ENCODE results near the gene FRMPD4.

FRMPD4 gene

DNA sequence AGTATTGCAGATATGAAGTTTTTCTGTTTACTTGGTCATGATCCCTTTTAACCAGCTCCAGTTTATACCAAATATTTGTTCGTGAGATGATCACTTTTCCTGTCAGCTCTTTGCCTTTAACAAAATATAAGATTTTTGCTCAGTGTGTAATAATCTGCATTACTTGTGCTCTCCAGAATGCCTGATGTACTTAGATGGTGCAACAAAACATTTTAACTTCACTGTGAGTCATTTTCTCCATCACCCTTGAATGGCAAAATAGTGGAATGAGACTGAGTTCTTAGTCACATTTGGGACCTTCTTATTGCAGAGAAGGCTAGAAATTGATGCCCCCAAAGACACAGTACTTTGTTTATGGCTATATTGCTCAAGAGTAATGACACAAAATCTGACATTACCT, 252.0 kb downstream of the FRMPD4 start:
- DNase-seq (ENCODE audit: low read depth): no peak
- TF ChIP-seq, protein P1, sequence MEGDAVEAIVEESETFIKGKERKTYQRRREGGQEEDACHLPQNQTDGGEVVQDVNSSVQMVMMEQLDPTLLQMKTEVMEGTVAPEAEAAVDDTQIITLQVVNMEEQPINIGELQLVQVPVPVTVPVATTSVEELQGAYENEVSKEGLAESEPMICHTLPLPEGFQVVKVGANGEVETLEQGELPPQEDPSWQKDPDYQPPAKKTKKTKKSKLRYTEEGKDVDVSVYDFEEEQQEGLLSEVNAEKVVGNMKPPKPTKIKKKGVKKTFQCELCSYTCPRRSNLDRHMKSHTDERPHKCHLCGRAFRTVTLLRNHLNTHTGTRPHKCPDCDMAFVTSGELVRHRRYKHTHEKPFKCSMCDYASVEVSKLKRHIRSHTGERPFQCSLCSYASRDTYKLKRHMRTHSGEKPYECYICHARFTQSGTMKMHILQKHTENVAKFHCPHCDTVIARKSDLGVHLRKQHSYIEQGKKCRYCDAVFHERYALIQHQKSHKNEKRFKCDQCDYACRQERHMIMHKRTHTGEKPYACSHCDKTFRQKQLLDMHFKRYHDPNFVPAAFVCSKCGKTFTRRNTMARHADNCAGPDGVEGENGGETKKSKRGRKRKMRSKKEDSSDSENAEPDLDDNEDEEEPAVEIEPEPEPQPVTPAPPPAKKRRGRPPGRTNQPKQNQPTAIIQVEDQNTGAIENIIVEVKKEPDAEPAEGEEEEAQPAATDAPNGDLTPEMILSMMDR (IDR thresholded peaks at IDR 0.05; ENCODE audit: low read depth, low read length, missing control alignments): no peak
- H3K4me3 ChIP-seq (ENCODE audit: low read depth, low read length): no peak overlapping the region

DNA sequence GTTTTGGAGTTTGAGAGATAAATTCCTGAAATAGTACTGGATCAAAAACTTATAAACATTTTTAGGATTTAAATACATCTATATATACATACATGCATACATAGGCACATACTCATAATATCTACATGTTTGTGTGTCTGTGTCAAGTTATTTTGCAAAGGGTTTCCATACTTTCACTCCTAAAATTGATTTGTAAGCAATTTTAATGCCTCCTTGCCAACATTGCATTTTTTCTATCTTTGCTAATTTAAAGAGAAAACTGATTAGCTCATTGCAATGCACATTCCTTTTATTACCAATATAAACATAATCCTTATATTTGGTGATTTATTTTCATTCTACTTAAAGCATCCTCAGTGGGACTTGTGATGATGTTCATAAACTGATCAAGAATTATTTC, 258.3 kb downstream of the FRMPD4 start:
- DNase-seq (ENCODE audit: low read depth): no peak
- no peak overlapping the region for H3K4me3 ChIP-seq (ENCODE audit: low read depth, low read length)
- TF ChIP-seq, protein P1 (IDR thresholded peaks at IDR 0.05; ENCODE audit: low read depth, low read length, missing control alignments): no peak

GRCh38 chrX:12400218-12400617, 261.9 kb downstream of the FRMPD4 start:
- no peak overlapping the region for H3K4me3 ChIP-seq (ENCODE audit: low read depth, low read length)
- TF ChIP-seq, protein P1 (IDR thresholded peaks at IDR 0.05; ENCODE audit: low read depth, low read length, missing control alignments): no peak
- DNase-seq (ENCODE audit: low read depth): no peak

DNA sequence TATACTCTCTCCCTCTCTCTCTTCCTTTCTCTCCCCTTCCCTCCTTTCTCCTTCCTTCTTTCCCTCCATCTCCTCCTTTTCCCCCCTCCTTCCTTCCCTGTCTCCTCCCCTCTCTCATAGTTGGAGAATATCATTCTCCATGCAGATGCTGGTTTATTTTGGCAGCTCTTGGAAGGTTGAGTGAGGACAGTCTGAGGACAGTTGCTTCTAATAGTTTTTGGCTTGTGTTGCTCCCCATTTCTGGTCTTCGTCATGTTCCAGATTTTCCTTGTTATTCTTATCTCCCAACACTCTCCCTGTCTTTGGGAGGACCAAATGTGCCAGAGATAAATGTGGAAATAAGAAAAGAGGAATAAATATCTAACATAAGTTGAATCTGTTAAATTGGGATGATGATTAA, 263.0 kb downstream of the FRMPD4 start:
- DNase-seq (ENCODE audit: low read depth): no peak
- TF ChIP-seq, protein P1 (IDR thresholded peaks at IDR 0.05; ENCODE audit: low read depth, low read length, missing control alignments): no peak
- no peak overlapping the region for H3K4me3 ChIP-seq (ENCODE audit: low read depth, low read length)

DNA sequence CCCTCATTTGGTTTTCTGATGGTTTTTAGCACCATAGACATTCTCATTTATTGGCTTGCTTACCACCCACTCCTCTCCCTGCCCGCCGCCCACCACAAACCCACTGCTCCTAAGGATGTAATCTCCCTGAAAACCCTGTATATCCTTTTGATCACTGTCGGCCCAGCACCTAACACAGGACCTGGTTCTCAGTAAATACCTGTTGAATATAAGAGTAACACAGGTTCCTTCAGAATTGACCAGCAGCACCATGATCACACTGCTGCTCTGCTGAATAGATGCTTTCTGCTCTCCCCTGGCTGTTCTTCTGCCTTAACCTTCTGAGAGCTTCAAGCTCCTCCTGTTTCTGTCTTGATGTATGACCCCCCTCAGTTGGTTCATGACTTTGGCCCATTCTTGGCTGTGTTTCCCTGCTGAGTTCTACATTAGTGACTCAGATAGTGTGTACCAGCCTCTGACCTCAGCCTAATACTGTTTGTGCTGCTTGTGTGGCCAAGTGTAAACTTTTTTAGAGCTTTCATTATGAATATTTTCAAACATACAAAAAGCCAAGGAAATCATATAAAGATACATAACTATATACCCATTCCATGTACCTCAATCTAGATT, 265.3 kb downstream of the FRMPD4 start:
- no peak for DNase-seq (ENCODE audit: low read depth)
- H3K4me3 ChIP-seq (ENCODE audit: low read depth, low read length): no peak overlapping the region

GRCh38 chrX:12405306-12405705, 267.0 kb downstream of the FRMPD4 start:
- H3K4me3 ChIP-seq (ENCODE audit: low read depth, low read length): no peak overlapping the region
- no peak for DNase-seq (ENCODE audit: low read depth)
- TF ChIP-seq, protein P1 (IDR thresholded peaks at IDR 0.05; ENCODE audit: low read depth, low read length, missing control alignments): no peak

More for the DNA sequence above, 265.3 kb downstream of the FRMPD4 start:
- TF ChIP-seq, protein P1 (IDR thresholded peaks at IDR 0.05; ENCODE audit: low read depth, low read length, missing control alignments): no peak

GRCh38 chrX:12410523-12410922, 272.2 kb downstream of the FRMPD4 start:
- TF ChIP-seq, protein P1 (IDR thresholded peaks at IDR 0.05; ENCODE audit: low read depth, low read length, missing control alignments): no peak
- no peak for DNase-seq (ENCODE audit: low read depth)
- H3K4me3 ChIP-seq (ENCODE audit: low read depth, low read length): no peak overlapping the region

Measured in GM12864 (cell line).